GM19395 (cell line): Measurements from ENCODE around the gene TMEM151A.
A peak's percentile ranks its signal among the peaks of the same experiment; 100 is the strongest.

Source experiments
- ATAC-seq: cut with Tn5 transposase; IDR thresholded peaks from one replicate; pipeline ENCODE4 v1.9.1; 2021; ENCODE audit warnings: mild to moderate bottlenecking, moderate library complexity; ENCODE audit not compliant: unreplicated experiment

Gene TMEM151A

GRCh38 chr11:66282468-66283455, 8.9 kb upstream of the TMEM151A start:
- peak; percentile 79 for ATAC-seq

- no peak for ATAC-seq
Measured at GRCh38 chr11:66283461-66284105, 8.1 kb upstream of the TMEM151A start.

- ATAC-seq = no peak
Measured at GRCh38 chr11:66284526-66285078, 7.1 kb upstream of the TMEM151A start.

- ATAC-seq = no peak
Measured at GRCh38 chr11:66285250-66285947, 6.3 kb upstream of the TMEM151A start.

GRCh38 chr11:66286699-66287098, 5.0 kb upstream of the TMEM151A start:
- no peak for ATAC-seq

GRCh38 chr11:66287211-66287888, 4.3 kb upstream of the TMEM151A start:
- ATAC-seq = no peak

- no peak for ATAC-seq
Measured at GRCh38 chr11:66287889-66288670, 3.6 kb upstream of the TMEM151A start.

- ATAC-seq = peak; percentile 90
Measured at GRCh38 chr11:66288671-66289547, 2.8 kb upstream of the TMEM151A start, which contains the start of gene YIF1A. Gene YIF1A (minus strand): TSS chr11:66289143. CDS start chr11:66288985, 158 bp downstream.

- peak; percentile 59 for ATAC-seq
Measured at GRCh38 chr11:66289548-66290329, 2.0 kb upstream of the TMEM151A start.

- ATAC-seq = no peak
Measured at GRCh38 chr11:66290330-66290621, 1.4 kb upstream of the TMEM151A start.

- no peak for ATAC-seq
Measured at GRCh38 chr11:66291303-66291705, 390 bp upstream of the TMEM151A start.

GRCh38 chr11:66292543-66293332, 1.0 kb downstream of the TMEM151A start:
- ATAC-seq = no peak

- no peak for ATAC-seq
Measured at GRCh38 chr11:66293352-66293751, 1.7 kb downstream of the TMEM151A start.

GRCh38 chr11:66293777-66294625, 2.3 kb downstream of the TMEM151A start:
- no peak for ATAC-seq

GRCh38 chr11:66294626-66295620, 3.2 kb downstream of the TMEM151A start:
- ATAC-seq = no peak
